GM20000 (cell line): ENCODE data around the gene UACA.
"Not testable (repeated sequence)": the region's sequence is repeated elsewhere in the genome, so short reads cannot be mapped to it uniquely, and the experiment has no call there.

Source experiments
- DNase-seq: peaks from one replicate; pipeline ENCODE4 v3.0.0; 2012; ENCODE audit warnings: low spot score
- CTCF ChIP-seq: IDR thresholded peaks from 2 replicates; pipeline ENCODE4 v1.5.1; 2012; ENCODE audit warnings: mild to moderate bottlenecking, control low read depth; ENCODE audit errors: extremely low read depth, missing control alignments

UACA gene

GRCh38 chr15:70627322-70627721 is 136.0 kb downstream of the UACA start:
- DNase-seq = no peak
- TF ChIP-seq CTCF = no peak

GRCh38 chr15:70625438-70625837 is 137.9 kb downstream of the UACA start:
- TF ChIP-seq CTCF = no peak
- DNase-seq = peak; percentile 10

- TF ChIP-seq CTCF = no peak
These were observed 138.3 kb downstream of the UACA start for GRCh38 chr15:70625011-70625410.

GRCh38 chr15:70618929-70619328 is 144.4 kb downstream of the UACA start:
- no peak for TF ChIP-seq CTCF
- no peak for DNase-seq

More at GRCh38 chr15:70625011-70625410, 138.3 kb downstream of the UACA start:
- no peak for DNase-seq

GRCh38 chr15:70617911-70618287 is 145.5 kb downstream of the UACA start:
- no peak for DNase-seq
- TF ChIP-seq CTCF = no peak

GRCh38 chr15:70617076-70617910 is 146.1 kb downstream of the UACA start:
- TF ChIP-seq CTCF = no peak
- DNase-seq = no peak

- DNase-seq = not testable (repeated sequence)
These were observed 147.0 kb downstream of the UACA start for GRCh38 chr15:70616311-70616756.
